ENCODE measurements around the gene MTERF4. TPM values are rescaled to one million over a fixed set of nuclear protein-coding genes. Genes with fewer than 3 reads are reported as not detected.

MTERF4 gene
- polyA plus RNA-seq, 3 donors = 15.5 to 37.4 (median 17.8) TPM

DNA sequence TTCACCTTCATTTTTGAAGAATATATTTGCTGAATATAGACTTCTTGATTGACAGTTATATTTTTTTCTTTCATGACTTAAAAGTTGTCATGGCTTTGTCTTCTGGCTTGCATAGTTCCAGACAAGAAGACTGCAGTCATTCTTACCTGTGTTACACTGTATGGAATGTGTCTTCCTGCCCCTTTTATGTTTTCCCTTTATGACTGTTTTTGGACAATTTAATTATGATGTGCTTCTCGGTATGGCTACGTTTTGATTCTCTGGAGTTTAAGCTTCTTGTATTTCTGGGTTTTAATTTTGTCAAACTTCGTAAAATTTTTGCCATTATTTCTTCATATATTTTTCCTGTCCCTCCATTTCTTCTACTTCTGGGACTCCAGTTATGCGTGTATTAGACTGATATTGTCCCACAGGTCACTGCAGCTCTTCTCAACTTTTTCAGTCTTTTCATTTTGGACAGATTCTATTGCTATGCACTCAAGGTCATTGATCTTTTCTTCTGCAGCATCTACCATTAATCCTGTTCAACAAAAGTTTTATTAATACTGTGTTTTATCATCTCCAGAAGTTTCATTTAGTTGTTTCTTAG lies 17.1 kb downstream of the MTERF4 start:
- Mint-ChIP-seq H3K9me3 (peaks cover 0 to 2% (median 0%) of the 10 kb centered on the region in 7 donors), H3K36me3 (peaks cover 52 to 55% of the 10 kb centered on the region in 2 donors), H3K27me3 (ENCODE audit: low read depth in 3 of 3) (peaks cover 0 to 2% (median 0%) of the 10 kb centered on the region in 3 donors), H3K4me3 (no peak overlapping the region), H3K27ac (no peak overlapping the region), H3K4me1 (no peaks in the 10 kb centered on the region)
- H2AFZ ChIP-seq (ENCODE audit: insufficient read depth, low read depth, low read length, poor library complexity, severe bottlenecking) = no peak overlapping the region
- DNase-seq = no peak
- H3K27ac ChIP-seq (ENCODE audit: low read depth in 1 of 2, low read length in 2 of 2) = no peak overlapping the region
- H3K9ac ChIP-seq (ENCODE audit: insufficient read depth, low read length, poor library complexity, severe bottlenecking) = no peak overlapping the region
- no peaks in the 10 kb centered on the region for H3K27me3 ChIP-seq (ENCODE audit: control insufficient read depth in 2 of 2, insufficient read depth in 2 of 2, low read length in 2 of 2)
- WGBS (ENCODE audit: insufficient coverage) = no CpG with 5 or more reads among the region's 4 CpGs
- no peaks in the 10 kb centered on the region for H3K4me1 ChIP-seq (ENCODE audit: control insufficient read depth in 1 of 2, insufficient read depth in 2 of 2, low read length in 2 of 2)
- intact Hi-C loops (cut with micrococcal nuclease) = no loop called here
- H3K4me3 ChIP-seq (replicated peaks in 1 of 3; ENCODE audit: low read depth in 2 of 3, low read length in 3 of 3) = no peak overlapping the region
- TF ChIP-seq, protein P1, sequence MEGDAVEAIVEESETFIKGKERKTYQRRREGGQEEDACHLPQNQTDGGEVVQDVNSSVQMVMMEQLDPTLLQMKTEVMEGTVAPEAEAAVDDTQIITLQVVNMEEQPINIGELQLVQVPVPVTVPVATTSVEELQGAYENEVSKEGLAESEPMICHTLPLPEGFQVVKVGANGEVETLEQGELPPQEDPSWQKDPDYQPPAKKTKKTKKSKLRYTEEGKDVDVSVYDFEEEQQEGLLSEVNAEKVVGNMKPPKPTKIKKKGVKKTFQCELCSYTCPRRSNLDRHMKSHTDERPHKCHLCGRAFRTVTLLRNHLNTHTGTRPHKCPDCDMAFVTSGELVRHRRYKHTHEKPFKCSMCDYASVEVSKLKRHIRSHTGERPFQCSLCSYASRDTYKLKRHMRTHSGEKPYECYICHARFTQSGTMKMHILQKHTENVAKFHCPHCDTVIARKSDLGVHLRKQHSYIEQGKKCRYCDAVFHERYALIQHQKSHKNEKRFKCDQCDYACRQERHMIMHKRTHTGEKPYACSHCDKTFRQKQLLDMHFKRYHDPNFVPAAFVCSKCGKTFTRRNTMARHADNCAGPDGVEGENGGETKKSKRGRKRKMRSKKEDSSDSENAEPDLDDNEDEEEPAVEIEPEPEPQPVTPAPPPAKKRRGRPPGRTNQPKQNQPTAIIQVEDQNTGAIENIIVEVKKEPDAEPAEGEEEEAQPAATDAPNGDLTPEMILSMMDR (IDR thresholded peaks at IDR 0.05) = no peak
- no peaks in the 10 kb centered on the region for H4K20me1 ChIP-seq (ENCODE audit: insufficient read depth, low read length)
- peaks cover 39 to 57% of the 10 kb centered on the region in 2 donors for H3K36me3 ChIP-seq (replicated peaks in 1 of 2; ENCODE audit: control insufficient read depth in 1 of 2, insufficient read depth in 2 of 2, low read length in 2 of 2)
- no peaks in the 10 kb centered on the region for H3K79me2 ChIP-seq (ENCODE audit: insufficient read depth, low read length)
- H3K4me2 ChIP-seq (replicated peaks; ENCODE audit: extremely low read depth, low read length, poor library complexity, severe bottlenecking) = no peak overlapping the region
- no peaks in the 10 kb centered on the region for H3K9me3 ChIP-seq (replicated peaks in 1 of 2; ENCODE audit: control insufficient read depth in 1 of 2, insufficient read depth in 1 of 2, low read length in 2 of 2)

DNA sequence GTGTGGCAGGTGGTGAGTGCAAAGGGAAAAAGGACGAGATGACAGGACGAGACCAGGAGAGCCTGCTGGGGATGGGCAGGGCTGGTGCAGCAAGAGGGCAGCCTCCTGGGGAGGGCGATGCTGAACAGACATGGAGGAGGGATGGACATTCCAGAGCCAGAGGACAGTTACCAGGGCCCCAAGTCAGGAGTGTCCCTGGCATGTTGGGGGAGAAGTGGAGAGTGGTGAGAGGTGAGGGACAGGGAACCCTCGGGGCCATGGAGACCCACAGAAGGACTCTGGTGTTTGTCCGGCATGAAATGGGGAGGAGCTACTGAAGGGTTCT lies 19.0 kb downstream of the MTERF4 start:
- Histone ChIP-seq H3K4me2 (replicated peaks; ENCODE audit: extremely low read depth, low read length, poor library complexity, severe bottlenecking) (no peak overlapping the region), H3K9me3 (replicated peaks in 1 of 2; ENCODE audit: control insufficient read depth in 1 of 2, insufficient read depth in 1 of 2, low read length in 2 of 2) (no peaks in the 10 kb centered on the region), H3K4me3 (replicated peaks in 1 of 3; ENCODE audit: low read depth in 2 of 3, low read length in 3 of 3) (no peak overlapping the region), H3K9ac (ENCODE audit: insufficient read depth, low read length, poor library complexity, severe bottlenecking) (no peak overlapping the region), H3K79me2 (ENCODE audit: insufficient read depth, low read length) (no peaks in the 10 kb centered on the region), H2AFZ (ENCODE audit: insufficient read depth, low read depth, low read length, poor library complexity, severe bottlenecking) (no peak overlapping the region), H3K27ac (ENCODE audit: low read depth in 1 of 2, low read length in 2 of 2) (no peak overlapping the region), H3K36me3 (replicated peaks in 1 of 2; ENCODE audit: control insufficient read depth in 1 of 2, insufficient read depth in 2 of 2, low read length in 2 of 2) (peaks cover 21 to 38% of the 10 kb centered on the region in 2 donors), H4K20me1 (ENCODE audit: insufficient read depth, low read length) (no peaks in the 10 kb centered on the region), H3K27me3 (ENCODE audit: control insufficient read depth in 2 of 2, insufficient read depth in 2 of 2, low read length in 2 of 2) (no peaks in the 10 kb centered on the region), H3K4me1 (ENCODE audit: control insufficient read depth in 1 of 2, insufficient read depth in 2 of 2, low read length in 2 of 2) (no peaks in the 10 kb centered on the region)
- intact Hi-C loops (cut with micrococcal nuclease) = no loop called here
- DNase-seq = no peak
- WGBS (ENCODE audit: insufficient coverage) = 95% methylated on average over 5 of the region's 5 CpGs
- Mint-ChIP-seq H3K4me1 (no peaks in the 10 kb centered on the region), H3K27ac (no peak overlapping the region), H3K4me3 (no peak overlapping the region), H3K36me3 (peaks cover 35 to 36% of the 10 kb centered on the region in 2 donors), H3K27me3 (ENCODE audit: low read depth in 3 of 3) (peaks cover 0 to 4% (median 0%) of the 10 kb centered on the region in 3 donors), H3K9me3 (peaks cover 0 to 2% (median 0%) of the 10 kb centered on the region in 7 donors)
- TF ChIP-seq, protein P1 (IDR thresholded peaks at IDR 0.05) = no peak
